ENCODE measurements around the gene PRR12.

DNA sequence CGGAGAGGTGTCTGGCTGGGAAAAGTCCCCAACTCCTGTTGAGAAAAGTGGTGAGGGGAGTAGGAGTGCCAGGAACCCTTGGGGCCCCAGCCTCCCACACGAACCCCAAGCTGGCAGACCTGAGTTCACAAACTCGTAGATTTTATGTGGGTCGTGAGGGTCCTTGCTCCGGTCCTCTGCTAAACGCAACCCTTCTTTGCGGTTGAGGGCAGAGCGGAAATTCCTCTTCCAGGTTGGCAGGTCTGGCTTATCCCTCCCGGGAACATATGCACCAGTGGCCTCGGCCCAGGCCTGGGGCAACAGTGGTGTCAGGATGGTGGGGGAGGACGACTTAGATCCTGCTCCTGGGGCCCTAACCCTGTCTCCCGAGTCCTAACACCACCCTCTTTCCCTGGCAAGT lies 72.2 kb downstream of the PRR12 start:
- TF ChIP-seq POLR2AphosphoS5 (IDR thresholded peaks at IDR 0.05; ENCODE audit: borderline replicate concordance, low read depth, low read length) = no peak
- no peak for TF ChIP-seq EZH2 (IDR thresholded peaks at IDR 0.05)
